ENCODE measurements around the gene CYP2E1. TPM values are rescaled to one million over a fixed set of nuclear protein-coding genes. Genes with fewer than 3 reads are reported as not detected.
"Not testable (repeated sequence)": the region's sequence is repeated elsewhere in the genome, so short reads cannot be mapped to it uniquely, and the experiment has no call there.

Gene CYP2E1
- 1.1 TPM for total RNA-seq
- polyA plus RNA-seq, result 3.6 TPM

GRCh38 chr10:133526957-133527588 lies at the start of gene CYP2E1:
Gene CYP2E1, plus strand, starts transcription at chr10:133527363. Its CDS starts 33 bp downstream, at chr10:133527396.
- 72% methylated on average over 16 of the region's 16 CpGs for WGBS
- Histone ChIP-seq H3K4me3 (ENCODE audit: low read depth, low read length) (peak within 1 kb of the TSS; percentile 12), H3K36me3 (ENCODE audit: insufficient read depth) (no peaks in the 10 kb centered on the region), H3K4me1 (ENCODE audit: insufficient read depth) (no peaks in the 10 kb centered on the region), H3K27ac (ENCODE audit: low read depth) (no peak within 1 kb of the TSS)
- no peak for DNase-seq (ENCODE audit: extremely low spot score)

- Histone ChIP-seq H3K4me3 (ENCODE audit: low read depth, low read length) (no peak overlapping the region), H3K4me1 (ENCODE audit: insufficient read depth) (no peaks in the 10 kb centered on the region), H3K27ac (ENCODE audit: low read depth) (no peak overlapping the region), H3K36me3 (ENCODE audit: insufficient read depth) (no peaks in the 10 kb centered on the region)
- no peak for DNase-seq (ENCODE audit: extremely low spot score)
- WGBS, result 85% methylated on average over 11 of the region's 12 CpGs
Observed at GRCh38 chr10:133481086-133481643, 46.0 kb upstream of the CYP2E1 start.

GRCh38 chr10:133481657-133482056 lies 45.5 kb upstream of the CYP2E1 start:
- Histone ChIP-seq H3K4me1 (ENCODE audit: insufficient read depth) (no peaks in the 10 kb centered on the region), H3K36me3 (ENCODE audit: insufficient read depth) (no peaks in the 10 kb centered on the region), H3K4me3 (ENCODE audit: low read depth, low read length) (no peak overlapping the region), H3K27ac (ENCODE audit: low read depth) (no peak overlapping the region)
- DNase-seq (ENCODE audit: extremely low spot score), result no peak
- WGBS, result 92% methylated on average over 10 of the region's 10 CpGs

GRCh38 chr10:133484818-133485217 lies 42.3 kb upstream of the CYP2E1 start:
- H3K4me1 ChIP-seq (ENCODE audit: insufficient read depth), result no peaks in the 10 kb centered on the region

GRCh38 chr10:133487085-133487484 lies 40.1 kb upstream of the CYP2E1 start:
- no peak for DNase-seq (ENCODE audit: extremely low spot score)
- Histone ChIP-seq H3K36me3 (ENCODE audit: insufficient read depth) (no peaks in the 10 kb centered on the region), H3K27ac (ENCODE audit: low read depth) (no peak overlapping the region), H3K4me3 (ENCODE audit: low read depth, low read length) (no peak overlapping the region), H3K4me1 (ENCODE audit: insufficient read depth) (no peaks in the 10 kb centered on the region)

More at GRCh38 chr10:133484818-133485217, 42.3 kb upstream of the CYP2E1 start:
- no peak overlapping the region for H3K27ac ChIP-seq (ENCODE audit: low read depth)
- no peak for DNase-seq (ENCODE audit: extremely low spot score)
- no peak overlapping the region for H3K4me3 ChIP-seq (ENCODE audit: low read depth, low read length)
- H3K36me3 ChIP-seq (ENCODE audit: insufficient read depth), result no peaks in the 10 kb centered on the region

GRCh38 chr10:133488354-133488753 lies 38.8 kb upstream of the CYP2E1 start:
- Histone ChIP-seq H3K27ac (ENCODE audit: low read depth) (no peak overlapping the region), H3K4me3 (ENCODE audit: low read depth, low read length) (no peak overlapping the region)

GRCh38 chr10:133489816-133490588 lies 37.2 kb upstream of the CYP2E1 start:
- H3K36me3 ChIP-seq (ENCODE audit: insufficient read depth), result no peaks in the 10 kb centered on the region
- H3K27ac ChIP-seq (ENCODE audit: low read depth), result no peak overlapping the region
- DNase-seq (ENCODE audit: extremely low spot score), result no peak
- no peaks in the 10 kb centered on the region for H3K4me1 ChIP-seq (ENCODE audit: insufficient read depth)
- 47% methylated on average over 2 of the region's 2 CpGs for WGBS
- H3K4me3 ChIP-seq (ENCODE audit: low read depth, low read length), result no peak overlapping the region

More at GRCh38 chr10:133488354-133488753, 38.8 kb upstream of the CYP2E1 start:
- Histone ChIP-seq H3K4me1 (ENCODE audit: insufficient read depth) (no peaks in the 10 kb centered on the region), H3K36me3 (ENCODE audit: insufficient read depth) (no peaks in the 10 kb centered on the region)
- no peak for DNase-seq (ENCODE audit: extremely low spot score)

GRCh38 chr10:133493562-133493961 lies 33.6 kb upstream of the CYP2E1 start:
- DNase-seq (ENCODE audit: extremely low spot score); H3K36me3 ChIP-seq (ENCODE audit: insufficient read depth): not testable (repeated sequence)

GRCh38 chr10:133497363-133497762 lies 29.8 kb upstream of the CYP2E1 start:
- not testable (repeated sequence) for H3K36me3 ChIP-seq (ENCODE audit: insufficient read depth)
- WGBS, result 43% methylated on average over 6 of the region's 6 CpGs

More at GRCh38 chr10:133493562-133493961, 33.6 kb upstream of the CYP2E1 start:
- H3K4me1 ChIP-seq (ENCODE audit: insufficient read depth); H3K27ac ChIP-seq (ENCODE audit: low read depth); H3K4me3 ChIP-seq (ENCODE audit: low read depth, low read length): not testable (repeated sequence)
- 71% methylated on average over 4 of the region's 4 CpGs for WGBS

GRCh38 chr10:133499176-133499575 lies 28.0 kb upstream of the CYP2E1 start:
- DNase-seq (ENCODE audit: extremely low spot score); H3K36me3 ChIP-seq (ENCODE audit: insufficient read depth); H3K4me1 ChIP-seq (ENCODE audit: insufficient read depth); H3K4me3 ChIP-seq (ENCODE audit: low read depth, low read length); H3K27ac ChIP-seq (ENCODE audit: low read depth): not testable (repeated sequence)
- 54% methylated on average over 1 of the region's 1 CpG for WGBS

More at GRCh38 chr10:133497363-133497762, 29.8 kb upstream of the CYP2E1 start:
- DNase-seq (ENCODE audit: extremely low spot score); H3K4me1 ChIP-seq (ENCODE audit: insufficient read depth); H3K4me3 ChIP-seq (ENCODE audit: low read depth, low read length); H3K27ac ChIP-seq (ENCODE audit: low read depth): not testable (repeated sequence)

GRCh38 chr10:133500897-133501296 lies 26.3 kb upstream of the CYP2E1 start:
- H3K4me1 ChIP-seq (ENCODE audit: insufficient read depth); DNase-seq (ENCODE audit: extremely low spot score); H3K36me3 ChIP-seq (ENCODE audit: insufficient read depth); H3K4me3 ChIP-seq (ENCODE audit: low read depth, low read length); H3K27ac ChIP-seq (ENCODE audit: low read depth): not testable (repeated sequence)
- 53% methylated on average over 4 of the region's 4 CpGs for WGBS

- Histone ChIP-seq H3K4me3 (ENCODE audit: low read depth, low read length) (no peak overlapping the region), H3K4me1 (ENCODE audit: insufficient read depth) (no peaks in the 10 kb centered on the region), H3K36me3 (ENCODE audit: insufficient read depth) (peaks cover 1% of the 10 kb centered on the region), H3K27ac (ENCODE audit: low read depth) (no peak overlapping the region)
- no peak for DNase-seq (ENCODE audit: extremely low spot score)
- WGBS, result 71% methylated on average over 4 of the region's 4 CpGs
Observed at GRCh38 chr10:133509700-133510099, 17.5 kb upstream of the CYP2E1 start.

GRCh38 chr10:133511408-133511807 lies 15.8 kb upstream of the CYP2E1 start:
- 72% methylated on average over 4 of the region's 4 CpGs for WGBS
- no peaks in the 10 kb centered on the region for H3K36me3 ChIP-seq (ENCODE audit: insufficient read depth)
- H3K4me3 ChIP-seq (ENCODE audit: low read depth, low read length), result no peak overlapping the region
- H3K4me1 ChIP-seq (ENCODE audit: insufficient read depth), result no peaks in the 10 kb centered on the region
- no peak overlapping the region for H3K27ac ChIP-seq (ENCODE audit: low read depth)
- DNase-seq (ENCODE audit: extremely low spot score), result no peak

Data from urinary bladder (tissue), 4 donors.